SU-DHL-6 (cell line): ENCODE measurements around the gene JAML.

ENCODE experiments used
- H2AFZ ChIP-seq: fragments of 200-600 bp; sonication (generic); 2 replicates; pipeline ENCODE4 v1.6.1; 2014; ENCODE audit warnings: low read depth, mild to moderate bottlenecking, moderate library complexity, mixed read lengths, antibody characterized with exemption, low read length; ENCODE audit not compliant: severe bottlenecking
- H3F3A ChIP-seq: fragments of 200-600 bp; shearing (Covaris generic); 2 replicates; pipeline ENCODE4 v1.6.0; 2016; ENCODE audit warnings: antibody characterized with exemption, mild to moderate bottlenecking; ENCODE audit not compliant: insufficient read depth
- H3K27ac ChIP-seq: fragments of 200-600 bp; sonication (generic); 2 replicates; pipeline ENCODE4 v1.5.1; 2016; ENCODE audit warnings: low read depth, mild to moderate bottlenecking, low read length, moderate library complexity, mixed read lengths
- H3K27me3 ChIP-seq: fragments of 200-600 bp; sonication (generic), shearing (Covaris generic); 2 replicates; pipeline ENCODE4 v1.6.0; 2014; ENCODE audit warnings: mild to moderate bottlenecking, low read length
- H3K36me3 ChIP-seq: fragments of 200-600 bp; sonication (generic); 2 replicates; pipeline ENCODE4 v1.6.1; 2014; ENCODE audit warnings: mild to moderate bottlenecking, low read length, mixed read lengths
- H3K4me2 ChIP-seq: fragments of 300-600, 200-600 bp; shearing (Covaris generic), sonication (generic); 2 replicates; pipeline ENCODE4 v1.6.0; 2014; ENCODE audit warnings: low read length, low read depth, mild to moderate bottlenecking; ENCODE audit not compliant: poor library complexity, severe bottlenecking
- H3K4me3 ChIP-seq: fragments of 200-600 bp; sonication (generic); 2 replicates; pipeline ENCODE4 v1.5.1; 2014; ENCODE audit warnings: antibody characterized with exemption, low read length, mild to moderate bottlenecking, mixed read lengths; ENCODE audit not compliant: insufficient read depth, poor library complexity, severe bottlenecking
- H3K79me2 ChIP-seq: fragments of 200-600 bp; sonication (generic); 2 replicates; pipeline ENCODE4 v1.6.1; 2014; ENCODE audit warnings: mild to moderate bottlenecking, low read length, moderate library complexity; ENCODE audit not compliant: insufficient read depth
- H3K9ac ChIP-seq: fragments of 200-600 bp; sonication (generic); 2 replicates; pipeline ENCODE4 v1.7.0; 2014; ENCODE audit warnings: mild to moderate bottlenecking, low read length
- H3K9me2 ChIP-seq: fragments of 200-600 bp; sonication (generic); replicated peaks from 2 replicates; pipeline ENCODE4 v1.6.1; 2014; ENCODE audit warnings: low read length; ENCODE audit not compliant: insufficient read depth
- H3K9me3 ChIP-seq: fragments of 200-600 bp; sonication (generic); 2 replicates; pipeline ENCODE4 v1.6.1; 2014; ENCODE audit warnings: low read length, mixed read lengths; ENCODE audit not compliant: insufficient read depth
- H4K20me1 ChIP-seq: fragments of 200-600 bp; sonication (generic); 2 replicates; pipeline ENCODE4 v1.6.1; 2014; ENCODE audit warnings: low read depth, mild to moderate bottlenecking, antibody characterized with exemption, low read length, moderate library complexity, mixed read lengths
- CTCF ChIP-seq: fragments of 200-600 bp; sonication (generic); IDR thresholded peaks from one replicate; pipeline ENCODE4 v1.5.1; 2017; ENCODE audit warnings: antibody characterized with exemption, mild to moderate bottlenecking, low read length, moderate library complexity; ENCODE audit not compliant: insufficient read depth, poor library complexity, severe bottlenecking
- EZH2phosphoT487 ChIP-seq: fragments of 200-600 bp; sonication (generic), shearing (Covaris generic); conservative IDR thresholded peaks from 2 replicates; pipeline ENCODE4 v1.6.1; 2018; ENCODE audit warnings: mild to moderate bottlenecking, antibody characterized with exemption, low read length, moderate library complexity, mixed read lengths

The JAML gene

DNA sequence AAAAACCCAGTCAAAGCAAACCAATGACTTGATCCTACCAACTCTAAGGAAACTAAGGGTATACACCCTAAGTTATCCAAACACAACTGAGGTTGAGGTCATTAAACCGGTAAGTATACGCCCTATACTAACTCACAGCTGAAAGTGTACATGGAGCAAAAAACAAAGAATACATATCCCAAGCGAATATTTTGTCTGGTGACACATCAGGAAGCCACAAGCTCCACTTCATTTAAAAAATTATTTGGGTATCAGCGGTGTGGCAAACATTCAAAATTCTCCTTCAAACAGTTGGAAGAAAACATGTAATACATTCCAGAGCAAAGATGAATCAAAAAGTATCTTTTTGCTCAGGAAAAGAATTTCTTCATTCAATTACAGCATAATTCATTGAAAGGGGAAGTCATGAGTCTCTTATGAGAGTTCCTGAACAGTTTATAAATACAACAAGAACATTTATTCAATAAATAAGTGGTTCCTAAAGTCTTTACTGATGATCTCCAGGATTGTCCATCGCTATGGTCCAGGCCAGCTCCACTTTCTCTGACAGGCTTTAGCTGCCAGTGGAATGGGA is 4.5 kb upstream of the JAML start:
- H2AFZ ChIP-seq = no peak overlapping the region
- no peaks in the 10 kb centered on the region for H3K27me3 ChIP-seq
- H3K79me2 ChIP-seq = no peaks in the 10 kb centered on the region
- H3K4me2 ChIP-seq = no peak overlapping the region
- H3K9me2 ChIP-seq = no peaks in the 10 kb centered on the region
- H3F3A ChIP-seq = peaks cover 31% of the 10 kb centered on the region
- no peaks in the 10 kb centered on the region for H3K36me3 ChIP-seq
- H3K27ac ChIP-seq = peak overlapping the region; percentile 90
- TF ChIP-seq CTCF (no peak), EZH2phosphoT487 (no peak)
- no peaks in the 10 kb centered on the region for H4K20me1 ChIP-seq
- no peak overlapping the region for H3K9ac ChIP-seq
- H3K4me3 ChIP-seq = no peak overlapping the region
- no peaks in the 10 kb centered on the region for H3K9me3 ChIP-seq

DNA sequence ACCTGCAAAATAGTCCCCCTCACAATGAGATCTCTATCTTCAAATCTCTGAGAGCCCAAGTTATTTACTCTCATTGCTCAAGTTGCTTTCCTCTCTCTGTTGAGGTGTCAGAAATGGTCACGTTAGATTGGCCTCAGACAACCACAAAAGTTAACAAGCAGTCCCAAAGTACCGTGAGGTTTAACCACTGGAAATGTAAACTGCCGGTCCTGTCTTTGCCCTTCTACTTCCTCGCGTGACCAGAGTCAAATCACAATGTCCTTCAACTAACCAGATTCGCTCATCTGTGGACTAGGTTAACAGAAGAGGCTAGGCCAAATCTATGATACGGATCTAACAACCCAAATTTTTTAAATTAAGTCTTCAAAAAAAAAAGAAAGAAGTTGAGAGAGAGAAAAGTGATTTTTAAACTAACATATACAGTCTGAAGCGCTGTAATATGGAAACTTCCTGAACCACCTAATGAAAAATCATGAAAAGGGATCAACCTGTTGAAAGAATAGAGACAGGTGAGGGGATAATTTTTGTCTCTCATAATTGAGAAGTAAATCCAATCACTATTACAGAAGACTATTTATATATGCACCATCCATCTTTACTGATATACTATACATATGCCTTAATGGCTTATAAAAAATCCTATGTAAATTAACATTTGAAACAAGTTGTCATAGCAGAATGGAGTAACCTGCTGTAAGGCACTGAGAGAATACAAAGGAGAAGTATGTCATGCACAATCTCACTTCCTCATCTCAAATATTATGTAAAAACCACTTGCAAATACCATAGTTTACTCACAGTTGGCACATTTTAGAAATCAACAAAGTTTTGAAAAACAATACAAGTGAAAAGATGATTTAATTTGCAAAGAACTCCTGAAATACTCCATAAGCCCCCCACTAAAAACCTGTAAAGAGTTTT is 3.3 kb upstream of the JAML start:
- Histone ChIP-seq H3F3A (peaks cover 31% of the 10 kb centered on the region), H3K4me3 (no peak overlapping the region), H2AFZ (peak overlapping the region; percentile 55), H3K36me3 (no peaks in the 10 kb centered on the region), H3K27me3 (no peaks in the 10 kb centered on the region), H4K20me1 (no peaks in the 10 kb centered on the region), H3K79me2 (no peaks in the 10 kb centered on the region), H3K9ac (peak overlapping the region; percentile 16; the same call in 1 of the 2 replicates), H3K27ac (peak overlapping the region; percentile 90), H3K4me2 (peak overlapping the region; percentile 56), H3K9me2 (no peaks in the 10 kb centered on the region), H3K9me3 (no peaks in the 10 kb centered on the region)
- no peak for TF ChIP-seq CTCF
- no peak for TF ChIP-seq EZH2phosphoT487

DNA sequence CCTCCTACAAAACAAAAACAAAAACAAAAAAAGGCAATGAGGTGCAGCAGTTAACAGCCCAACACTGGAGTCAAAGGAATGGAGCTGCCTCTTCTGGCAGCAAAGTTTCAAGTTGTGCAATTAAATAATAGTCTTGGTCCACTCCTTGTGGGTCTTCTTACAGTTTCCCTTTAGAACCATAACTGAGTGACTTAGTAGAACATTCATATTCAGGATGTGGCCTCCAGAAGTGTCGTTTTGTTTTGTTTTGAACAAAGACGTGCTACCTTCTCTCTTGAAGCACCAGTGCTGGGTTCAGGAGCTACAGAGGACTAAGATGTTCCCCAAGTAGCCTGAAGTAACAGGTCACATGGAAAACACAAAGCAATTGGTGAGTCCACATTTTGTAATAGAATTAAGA is 2.0 kb upstream of the JAML start:
- no peaks in the 10 kb centered on the region for H3K9me3 ChIP-seq
- TF ChIP-seq CTCF (no peak), EZH2phosphoT487 (no peak)
- H3K27me3 ChIP-seq = no peaks in the 10 kb centered on the region
- H3K9ac ChIP-seq = no peak overlapping the region
- H3K27ac ChIP-seq = peak overlapping the region; percentile 90
- peak overlapping the region; percentile 56 for H3K4me2 ChIP-seq
- peaks cover 31% of the 10 kb centered on the region for H3F3A ChIP-seq
- H3K79me2 ChIP-seq = no peaks in the 10 kb centered on the region
- no peak overlapping the region for H3K4me3 ChIP-seq
- H4K20me1 ChIP-seq = no peaks in the 10 kb centered on the region
- no peak overlapping the region for H2AFZ ChIP-seq
- H3K36me3 ChIP-seq = no peaks in the 10 kb centered on the region
- no peaks in the 10 kb centered on the region for H3K9me2 ChIP-seq
